Inferior parietal cortex (tissue), 1 donor: Measurements from ENCODE around the gene ACTN4.

Source experiments
- DNase-seq: peaks from one replicate; pipeline ENCODE4 v3.0.0-alpha.2; 2016; ENCODE audit errors: extremely low spot score

Gene ACTN4

DNA sequence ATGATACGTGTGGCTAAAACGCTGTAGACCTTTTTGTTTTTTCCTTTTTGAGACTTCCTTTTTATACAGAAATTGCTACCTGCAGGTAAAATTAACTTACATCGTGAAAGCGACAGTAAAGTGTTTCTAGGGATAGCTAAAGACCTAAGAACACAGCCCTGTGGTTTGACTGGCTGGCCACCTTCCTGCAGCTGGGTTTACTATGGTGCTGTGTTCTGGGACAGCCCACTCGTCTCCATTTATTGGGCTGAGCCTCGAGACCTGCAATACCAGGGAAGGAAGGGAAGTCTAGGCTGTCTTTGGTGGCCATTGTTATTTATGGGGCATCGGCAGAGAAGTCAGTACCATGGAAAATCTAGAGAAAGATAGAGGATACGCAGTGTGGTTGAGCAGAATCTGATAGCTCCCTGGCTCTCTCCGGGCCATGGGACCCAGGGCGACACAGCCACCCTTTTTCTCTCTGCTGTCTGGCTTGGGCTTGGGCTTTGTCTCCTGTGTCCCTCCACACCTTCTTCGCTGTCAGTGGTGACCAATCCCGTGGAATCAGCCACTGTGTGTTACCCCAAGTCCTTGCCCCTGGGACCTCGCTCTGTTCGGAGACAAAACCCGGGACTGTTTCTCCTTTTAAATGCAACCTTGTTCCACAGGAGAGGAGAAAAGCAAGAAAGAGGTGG lies 30.9 kb downstream of the ACTN4 start:
- DNase-seq, result no peak

DNA sequence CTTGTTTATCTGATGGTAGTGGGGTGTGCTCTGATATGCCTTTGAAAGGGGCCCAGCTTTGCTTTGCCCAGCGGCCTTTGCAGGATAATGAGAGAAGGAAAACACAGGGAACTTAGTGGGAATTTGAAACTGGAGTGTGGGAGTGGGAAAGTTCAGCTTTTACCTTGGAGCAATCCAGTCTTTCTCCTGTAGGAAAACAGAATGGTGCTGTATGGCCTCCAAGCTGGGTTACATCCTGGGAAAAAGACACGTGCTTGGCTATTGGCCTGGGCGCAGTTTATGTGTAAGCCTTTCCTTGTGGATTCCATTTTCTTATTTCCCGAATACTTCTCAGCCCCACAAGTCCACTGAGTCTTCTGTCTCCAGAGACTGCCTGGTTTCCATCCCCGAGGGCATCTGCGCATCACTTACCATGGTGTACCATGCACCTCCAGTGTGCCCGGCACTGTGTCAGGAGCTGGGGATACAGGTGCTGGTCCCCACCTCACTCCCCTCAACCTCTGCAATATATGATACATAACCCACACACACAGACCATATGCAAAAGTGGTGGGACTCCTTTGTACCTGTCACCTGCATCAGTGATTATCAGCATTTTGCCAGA lies 31.5 kb downstream of the ACTN4 start:
- no peak for DNase-seq

DNA sequence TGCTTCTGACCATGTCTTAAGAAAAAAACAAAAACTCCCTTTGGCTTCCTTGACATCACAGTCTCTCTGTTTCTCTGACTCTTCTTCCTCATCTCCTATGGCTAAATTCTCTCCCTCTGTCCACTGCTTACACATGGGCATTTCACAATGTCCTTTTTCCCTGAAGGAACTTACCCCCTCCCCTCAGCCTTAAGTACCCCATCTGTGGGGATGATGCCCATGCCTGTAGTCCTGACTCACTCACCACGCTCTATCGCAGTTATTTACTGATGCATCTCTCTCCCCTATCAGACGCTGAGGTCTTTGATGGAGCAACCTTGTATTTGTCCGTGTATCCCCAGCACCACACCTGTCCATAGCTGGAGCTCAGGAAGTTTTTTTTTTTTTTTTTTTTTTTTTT lies 32.4 kb downstream of the ACTN4 start:
- DNase-seq, result no peak

DNA sequence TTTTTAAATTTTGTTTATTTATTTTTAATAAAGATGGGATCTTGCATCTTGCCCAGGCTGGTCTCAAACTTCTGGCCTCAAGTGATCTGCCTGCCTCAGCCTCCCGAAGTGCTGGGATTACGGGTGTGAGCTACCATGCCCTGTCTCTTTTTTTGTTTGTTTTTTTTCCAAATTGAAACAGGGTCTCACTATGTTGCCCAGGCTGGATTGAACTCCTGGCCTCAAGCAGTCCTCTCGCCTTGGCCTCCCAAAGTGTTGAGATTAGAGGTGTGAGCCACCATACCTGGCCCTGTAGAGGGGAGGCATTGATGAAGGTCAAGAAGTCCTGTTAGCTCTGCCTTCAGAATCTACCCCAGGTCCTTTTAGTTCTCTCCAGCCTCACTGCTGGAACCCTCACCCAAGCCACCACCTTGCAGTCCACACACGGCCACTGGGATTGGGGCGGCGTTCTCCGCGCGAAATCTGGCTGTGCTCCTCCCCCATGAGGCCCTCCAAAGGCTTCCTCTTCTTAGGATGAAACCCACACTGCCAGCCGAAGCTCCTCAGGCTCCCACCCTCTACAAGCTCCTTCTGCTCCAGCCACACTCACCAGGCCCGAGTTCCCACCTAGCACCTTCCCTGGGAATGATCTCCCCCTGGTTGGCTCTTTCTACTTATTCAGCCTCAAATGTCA lies 34.9 kb downstream of the ACTN4 start:
- DNase-seq, result no peak

DNA sequence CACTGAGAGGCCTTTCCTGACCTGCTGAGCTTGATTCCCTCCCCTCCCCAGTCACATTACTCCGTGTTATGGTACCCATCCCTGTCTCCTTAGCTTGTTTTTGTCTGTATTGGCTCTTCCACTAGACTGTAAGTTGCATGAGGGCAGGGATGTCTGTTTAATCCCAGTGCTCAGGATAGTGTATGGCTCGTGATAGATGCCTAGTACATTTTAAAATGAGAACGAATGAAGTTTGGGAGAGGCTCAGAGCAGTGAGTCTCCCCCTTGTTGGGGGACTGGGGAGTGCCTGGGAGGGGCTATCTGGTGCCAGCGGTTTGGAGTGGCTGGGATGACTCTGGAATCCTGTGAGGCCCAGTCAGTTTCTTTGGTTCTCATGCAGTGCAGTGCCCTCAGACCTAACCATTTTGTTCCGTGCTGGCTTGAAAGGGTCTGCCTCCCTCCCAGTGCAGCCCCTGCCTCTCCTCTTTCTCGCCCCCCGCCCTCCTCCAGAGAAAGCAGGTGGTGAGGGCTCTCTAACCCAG lies 35.5 kb downstream of the ACTN4 start:
- DNase-seq, result no peak

DNA sequence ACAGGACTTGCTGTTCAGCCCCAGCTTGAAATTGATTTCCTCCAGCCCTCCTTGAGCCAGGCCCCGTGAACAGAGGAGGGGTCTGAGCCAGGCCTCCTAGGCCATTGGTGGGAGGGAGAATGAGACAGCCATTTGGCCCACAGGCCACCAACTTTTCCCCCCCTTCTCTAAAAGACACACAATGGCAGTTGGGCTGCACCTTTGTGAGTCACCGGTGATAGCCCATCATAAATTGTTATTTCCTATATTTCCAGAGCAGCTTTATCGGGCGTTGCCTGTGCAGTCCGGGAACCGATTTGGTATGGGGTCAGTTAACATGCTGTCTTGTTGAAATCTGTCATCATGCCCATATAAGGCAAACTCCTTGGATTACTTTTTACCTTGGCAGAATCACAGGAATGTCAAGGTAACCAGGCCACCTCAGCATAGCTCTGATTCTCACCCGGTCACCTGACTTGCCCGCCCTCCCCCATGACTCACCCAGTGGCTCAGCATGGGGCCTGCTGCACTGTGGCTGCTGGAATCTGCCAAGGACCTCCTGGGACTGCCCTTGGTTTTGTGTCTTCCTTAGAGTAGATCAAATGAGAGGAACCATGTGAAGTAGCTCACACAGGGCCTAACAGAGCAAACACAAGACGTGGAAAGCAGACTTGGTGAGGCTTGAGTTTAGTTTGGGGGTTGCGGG lies 36.1 kb downstream of the ACTN4 start:
- DNase-seq, result no peak

DNA sequence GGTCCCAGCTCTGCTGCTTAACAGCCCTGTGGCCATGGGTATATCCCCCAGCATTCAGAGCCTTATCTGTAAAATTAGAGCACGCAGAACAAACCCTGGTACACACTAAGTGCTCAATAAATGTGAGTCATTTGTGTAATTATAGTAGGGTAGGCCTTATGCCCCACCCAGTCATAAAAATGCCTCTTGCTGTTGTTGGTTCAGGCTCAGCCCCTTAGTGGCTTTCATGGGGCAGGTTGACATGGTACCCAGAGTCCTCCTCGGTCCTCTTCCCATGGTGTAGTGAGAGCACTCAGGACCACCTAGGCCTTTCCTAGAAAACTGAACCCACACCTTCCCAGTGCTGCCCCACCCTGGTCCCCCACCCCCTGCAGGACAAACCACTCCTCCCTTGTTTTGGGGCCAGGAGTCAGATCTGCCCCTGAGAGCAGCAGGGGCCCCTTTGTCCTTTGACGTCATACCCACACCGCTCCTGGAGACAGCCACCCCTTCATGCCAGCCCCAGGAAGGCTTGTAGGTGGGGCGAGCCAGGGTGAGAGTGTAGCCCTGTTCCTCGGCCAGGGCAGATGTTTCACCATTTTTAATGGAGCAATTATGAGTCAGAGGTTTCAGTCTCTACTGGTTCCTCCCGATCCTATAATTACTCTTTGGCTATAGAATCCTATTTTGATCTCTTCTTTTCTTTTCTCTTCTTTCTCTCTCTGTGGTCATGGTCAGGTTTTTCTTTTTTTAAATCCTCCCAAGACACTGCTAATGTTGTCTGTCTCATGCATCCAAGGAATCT lies 36.8 kb downstream of the ACTN4 start:
- DNase-seq, result no peak

DNA sequence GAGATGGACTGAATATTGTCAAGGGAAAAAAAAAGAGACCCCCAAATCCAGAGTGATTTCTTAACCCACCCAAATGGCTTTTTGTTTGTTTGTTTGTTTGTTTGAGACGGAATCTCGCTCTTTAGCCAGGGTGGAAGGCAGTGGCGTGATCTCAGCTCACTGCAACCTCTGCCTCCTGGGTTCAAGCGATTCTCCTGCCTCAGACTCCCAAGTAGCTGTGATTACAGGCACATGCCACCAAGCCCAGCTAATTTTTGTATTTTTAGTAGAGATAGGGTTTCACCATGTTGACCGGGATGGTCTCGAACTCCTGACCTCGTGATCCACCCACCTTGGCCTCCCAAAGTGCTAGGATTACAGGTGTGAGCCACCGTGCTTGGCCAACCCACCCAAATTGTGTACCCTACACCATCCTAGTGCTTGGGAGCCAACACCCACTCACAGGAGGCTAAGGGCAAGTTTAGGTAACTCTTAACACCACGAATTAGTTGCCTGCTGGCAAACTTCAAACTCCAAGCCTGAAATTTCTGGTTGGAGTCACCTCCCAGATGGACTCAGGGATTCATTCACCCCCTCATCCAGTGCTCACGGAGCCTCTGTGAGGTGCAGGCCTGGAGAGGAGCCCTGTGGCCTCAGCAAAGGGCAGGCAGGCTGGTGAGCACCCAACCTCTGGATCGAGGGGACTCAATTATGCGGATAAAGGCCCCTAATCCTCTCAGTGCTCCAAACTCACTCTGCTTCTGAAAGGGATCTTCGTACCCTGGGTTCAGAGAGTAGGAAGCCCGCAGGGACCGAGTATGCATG lies 37.6 kb downstream of the ACTN4 start:
- no peak for DNase-seq

DNA sequence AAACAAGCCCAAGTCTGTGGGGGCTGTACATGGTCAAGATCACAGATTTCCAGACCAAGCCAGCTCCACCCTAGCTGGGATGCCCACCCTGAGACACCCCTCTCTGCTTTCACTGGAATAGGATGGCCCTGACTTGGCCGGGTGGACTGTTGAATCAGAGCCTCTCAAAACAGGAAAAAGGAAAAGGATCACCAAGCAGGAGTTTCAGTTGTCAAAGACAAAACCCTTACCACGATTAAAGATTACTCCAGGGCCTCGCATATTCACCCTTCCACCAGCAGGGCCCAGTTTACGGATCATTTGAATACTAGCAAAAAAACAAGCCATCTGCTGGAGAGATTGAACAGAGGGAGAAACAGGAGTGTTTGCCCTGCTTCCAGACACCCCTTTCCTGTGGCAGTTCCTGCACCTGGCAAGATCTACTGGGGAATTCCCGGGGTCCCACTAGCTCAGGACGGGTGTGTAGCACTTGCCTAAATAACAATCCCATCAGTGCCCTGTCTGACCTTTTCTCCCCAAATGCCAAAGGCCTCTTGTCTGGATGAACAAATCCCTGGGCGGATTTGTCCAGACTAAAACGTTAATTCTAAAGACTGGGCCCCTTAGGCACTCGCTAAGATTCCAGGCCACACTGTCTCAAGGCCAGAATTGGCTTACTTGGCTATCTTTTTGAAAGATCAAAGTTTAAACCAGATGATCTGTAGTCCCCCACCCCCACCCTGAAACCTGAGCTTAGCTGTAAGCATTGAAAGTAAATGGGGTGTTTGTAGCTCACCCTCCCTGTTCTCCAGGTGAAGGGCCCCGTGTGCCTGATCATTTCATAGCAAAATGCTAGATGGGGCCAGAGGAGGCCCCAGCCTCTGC lies 38.4 kb downstream of the ACTN4 start:
- DNase-seq, result no peak

DNA sequence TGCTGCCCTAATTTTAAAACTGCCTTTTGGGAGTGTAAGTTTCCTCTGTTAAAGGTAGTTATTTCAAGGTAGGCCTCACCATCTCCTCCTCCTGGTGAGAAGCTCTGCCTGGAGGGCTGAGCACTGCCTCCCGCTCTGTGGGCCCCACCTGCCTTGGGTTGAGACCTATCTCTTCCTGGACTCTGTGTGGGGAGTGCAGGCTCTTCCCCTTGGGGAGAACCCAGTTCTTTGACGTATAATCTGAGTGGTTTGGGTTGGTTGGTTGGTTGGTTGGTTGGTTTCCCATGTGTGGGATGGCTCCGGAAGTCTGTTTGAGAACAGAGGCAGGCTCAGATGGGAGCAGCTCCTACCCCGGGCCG lies 39.1 kb downstream of the ACTN4 start:
- no peak for DNase-seq

DNA sequence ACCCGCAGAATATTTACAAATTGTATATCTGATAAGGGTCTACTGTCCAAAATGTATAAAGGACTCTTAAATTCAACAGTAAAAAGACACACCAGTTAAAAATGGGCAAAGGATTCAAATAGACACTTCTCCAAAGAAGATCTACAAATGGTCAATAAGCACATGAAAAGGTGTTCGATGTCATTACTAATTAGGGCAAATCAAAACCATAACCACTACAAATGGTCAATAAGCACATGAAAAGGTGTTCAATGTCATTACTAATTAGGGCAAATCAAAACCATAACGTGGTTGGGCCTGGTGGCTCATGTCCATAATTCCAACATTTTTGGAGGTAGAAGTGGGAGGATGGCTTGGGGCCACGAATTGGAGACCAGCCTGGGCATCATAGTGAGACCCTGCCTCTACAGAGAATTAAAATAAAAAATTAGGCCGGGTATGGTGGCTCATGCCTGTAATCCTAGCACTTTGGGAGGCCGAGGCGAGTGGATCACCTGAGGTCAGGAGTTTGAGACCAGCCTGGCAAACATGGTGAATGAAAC lies 40.5 kb downstream of the ACTN4 start:
- DNase-seq, result no peak

DNA sequence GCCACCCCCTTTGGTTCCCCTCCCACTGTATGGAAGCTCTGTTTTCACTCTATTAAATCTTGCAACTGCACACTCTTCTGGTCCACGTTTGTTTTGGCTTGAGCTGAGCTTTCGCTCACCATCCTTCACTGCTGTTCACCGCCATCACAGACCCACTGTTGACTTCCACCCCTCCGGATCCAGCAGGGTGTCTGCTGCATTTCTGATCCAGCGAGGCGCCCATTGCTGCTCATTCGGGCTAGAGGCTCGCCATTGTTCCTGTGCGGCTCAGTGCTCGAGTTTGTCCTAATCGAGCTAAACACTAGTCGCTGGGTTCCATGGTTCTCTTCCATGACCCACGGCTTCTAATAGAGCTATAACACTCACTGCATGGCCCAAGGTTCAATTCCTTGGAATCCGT lies 42.7 kb downstream of the ACTN4 start:
- DNase-seq, result no peak

DNA sequence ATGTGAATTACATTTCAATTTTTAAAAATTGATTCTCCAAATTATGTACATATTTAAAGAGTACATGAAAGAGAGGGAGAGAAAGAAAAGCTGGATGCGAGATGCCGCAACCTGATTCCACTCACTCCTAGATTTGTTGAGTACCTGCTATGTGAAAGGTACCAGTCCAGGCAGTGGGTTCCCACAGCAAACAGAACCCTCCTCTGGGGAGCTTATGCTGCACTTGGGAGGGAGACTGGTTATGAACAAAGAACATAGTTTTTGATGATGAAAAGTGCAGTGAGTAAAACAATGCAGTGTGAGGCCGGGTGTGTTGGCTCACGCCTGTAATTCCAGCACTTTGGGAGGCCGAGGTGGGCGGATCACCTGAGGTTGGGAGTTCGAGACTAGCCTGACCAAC lies 43.4 kb downstream of the ACTN4 start:
- no peak for DNase-seq

DNA sequence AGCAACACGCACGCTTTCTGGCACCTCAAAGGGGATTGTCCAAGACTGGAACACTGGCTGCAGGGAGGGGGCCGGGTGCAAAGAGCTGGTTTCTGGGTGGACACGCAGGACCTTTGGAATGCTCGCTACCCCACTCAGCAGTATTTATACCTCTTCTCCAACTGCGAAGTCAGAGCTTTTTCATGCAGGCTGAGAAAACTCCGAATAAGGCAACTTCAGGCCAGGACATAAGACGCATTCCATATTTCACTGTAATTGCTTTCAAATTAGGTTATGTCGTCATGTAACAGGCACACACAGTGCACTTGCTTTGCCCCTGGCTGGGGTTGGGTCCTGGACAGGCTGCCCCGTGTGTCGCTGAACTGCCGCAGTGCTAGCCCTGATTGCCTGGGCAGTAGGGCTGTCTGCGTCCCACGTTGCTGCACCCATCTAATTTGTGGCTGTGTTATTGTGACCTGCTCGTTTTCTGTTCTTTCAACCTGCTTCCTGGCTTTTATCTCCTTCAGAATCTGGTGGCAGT lies 44.5 kb downstream of the ACTN4 start:
- no peak for DNase-seq

DNA sequence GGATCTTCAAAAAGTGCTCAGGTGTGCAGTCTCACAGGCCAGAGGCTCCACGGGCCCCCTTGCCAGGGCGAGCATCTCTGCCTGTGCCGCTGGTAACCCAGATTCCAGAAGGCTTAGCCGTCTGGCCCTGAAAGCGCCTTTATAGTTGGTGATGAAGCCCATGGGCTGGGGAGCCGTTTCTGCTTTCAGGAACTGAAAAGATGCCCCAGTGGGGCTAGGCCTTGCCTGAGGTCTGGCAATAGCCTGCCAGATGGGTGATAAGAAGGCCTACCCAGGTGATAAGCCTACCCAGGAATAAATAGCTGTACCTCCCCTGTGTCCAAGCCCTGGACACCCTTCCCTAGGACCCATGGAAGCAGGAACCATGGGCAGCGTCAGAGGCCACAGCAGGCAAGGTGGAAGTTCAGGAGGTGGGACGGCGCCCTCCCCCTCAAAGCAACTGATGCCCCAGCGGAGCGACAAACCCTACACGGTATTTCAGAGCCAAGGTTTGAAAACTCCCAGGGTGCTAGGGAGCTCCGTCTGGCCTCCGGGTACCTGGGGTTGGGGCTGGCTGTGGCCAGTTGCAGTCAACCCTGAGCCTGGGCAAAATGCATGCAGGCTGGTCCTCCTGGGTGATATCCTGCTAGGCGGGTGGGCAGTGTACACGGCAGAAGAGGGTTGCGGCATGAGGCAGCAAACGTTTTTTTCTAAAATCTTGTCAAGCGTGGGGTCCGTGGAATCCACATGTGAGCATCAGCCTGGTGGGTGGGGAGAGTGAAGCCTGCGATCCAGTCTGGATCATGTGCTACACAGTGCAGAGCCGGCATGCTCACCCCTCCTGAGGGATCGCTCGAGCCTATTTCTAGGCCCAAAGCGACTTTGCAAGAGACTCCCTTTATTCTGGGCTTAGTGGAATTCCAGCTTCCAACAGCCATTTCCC lies 45.3 kb downstream of the ACTN4 start:
- DNase-seq, result no peak

DNA sequence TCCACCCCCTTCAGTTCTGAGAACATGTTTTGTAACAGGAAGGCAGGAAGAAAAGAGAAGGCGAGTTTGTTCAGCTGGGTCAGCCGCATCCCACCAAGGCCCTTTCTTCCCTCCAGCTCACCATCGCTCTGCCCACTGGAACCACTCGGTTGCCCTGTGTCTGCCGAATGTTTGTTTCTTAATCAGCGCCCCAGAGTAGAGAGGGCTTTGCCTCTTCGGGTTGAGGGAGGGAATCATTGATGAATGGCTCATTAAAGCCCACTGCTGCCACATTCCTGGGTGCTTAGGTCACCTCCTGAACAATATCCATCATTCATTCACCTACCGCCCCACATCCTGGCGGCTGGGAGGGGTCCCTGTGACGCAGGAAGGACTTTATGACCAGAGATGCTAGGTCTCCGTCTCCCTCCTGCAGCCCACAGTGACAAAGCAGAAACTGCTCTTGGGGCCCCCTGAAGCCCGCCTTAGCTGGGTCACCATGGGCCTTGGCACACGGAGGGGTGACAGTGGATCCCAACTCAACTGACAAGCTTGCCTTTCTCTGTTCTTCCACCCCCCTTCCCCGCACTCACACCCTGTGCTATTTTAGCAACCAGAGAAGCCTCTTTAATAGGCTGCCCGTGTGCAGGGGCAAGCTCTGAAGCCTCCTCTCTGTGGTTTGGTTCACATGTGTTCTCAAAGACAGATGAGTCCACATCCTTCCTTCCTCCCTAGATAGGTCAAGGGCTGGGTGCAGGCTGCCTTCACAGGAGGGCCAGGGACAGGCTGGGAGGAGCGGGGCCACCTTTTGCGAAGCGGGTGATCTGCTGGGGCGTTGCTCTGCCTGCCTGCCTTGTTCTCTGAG lies 46.2 kb downstream of the ACTN4 start:
- DNase-seq, result no peak

DNA sequence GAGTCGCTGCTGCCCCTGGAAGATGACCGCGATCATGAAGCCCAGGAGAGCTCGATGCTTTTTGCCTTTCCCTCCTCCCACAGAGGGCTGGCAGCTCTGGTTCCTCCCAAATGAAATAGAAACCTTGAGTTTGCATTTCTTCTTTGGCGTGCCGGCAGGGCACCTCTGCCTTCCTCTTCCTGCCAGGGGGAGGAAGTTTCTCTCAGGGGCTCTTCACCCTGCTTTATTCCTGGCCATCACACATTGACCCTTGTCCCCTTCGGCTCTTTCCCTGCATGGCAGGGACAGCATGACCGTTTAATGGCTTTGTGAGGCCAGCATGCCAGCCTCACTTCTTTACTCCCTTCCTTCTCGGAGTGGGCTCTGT lies 47.9 kb downstream of the ACTN4 start:
- no peak for DNase-seq
